HFFc6 (cell line): ENCODE data around the gene TMX2. TPM values are rescaled to one million over a fixed set of nuclear protein-coding genes. Genes with fewer than 3 reads are reported as not detected.
"Not testable (repeated sequence)": the region's sequence is repeated elsewhere in the genome, so short reads cannot be mapped to it uniquely, and the experiment has no call there.

Experiments used
- DNase-seq: peaks from one replicate; pipeline ENCODE4 v3.0.0-alpha.2; 2018
- H3K27ac Mint-ChIP-seq: 2 replicates; pipeline ENCODE4 v1.8.0; 2020; ENCODE audit warnings: mild to moderate bottlenecking, mixed read lengths
- H3K27me3 Mint-ChIP-seq: 2 replicates; pipeline ENCODE4 v1.8.0; 2021; ENCODE audit warnings: mild to moderate bottlenecking, moderate library complexity, mixed read lengths; ENCODE audit not compliant: insufficient read depth
- H3K36me3 Mint-ChIP-seq: 2 replicates; pipeline ENCODE4 v1.8.0; 2021; ENCODE audit warnings: low read depth, mixed read lengths
- H3K4me1 Mint-ChIP-seq: 2 replicates; pipeline ENCODE4 v1.8.0; 2020; ENCODE audit warnings: low read depth, mixed read lengths
- H3K4me3 Mint-ChIP-seq: 2 replicates; pipeline ENCODE4 v1.8.0; 2020; ENCODE audit warnings: mild to moderate bottlenecking, moderate library complexity, mixed read lengths
- H3K9me3 Mint-ChIP-seq: 2 replicates; pipeline ENCODE4 v1.8.0; 2020; ENCODE audit warnings: mild to moderate bottlenecking, mixed read lengths
- total RNA-seq, 6 experiments: library from RNA; stranded (reverse); fragmentation: NEBNext Ultra II Directional; extraction: Animal tissue kit (Norgen Biotek cat#: 25700); gene quantifications; 2 replicates in 1 of 6; 3 replicates in 5 of 6; pipeline ENCODE4 v1.2.3, GENCODE V29; 2021
- TF ChIP-seq, protein P1 (sequence below): fragments of 200-600 bp; sonication (generic); IDR thresholded peaks from 2 replicates; pipeline ENCODE4 v1.5.0; 2021; ENCODE audit warnings: antibody characterized with exemption, mild to moderate bottlenecking

The TMX2 gene
- total RNA-seq, 6 experiments from 2014 or later = 89.9 to 113 (median 97.2) TPM

DNA sequence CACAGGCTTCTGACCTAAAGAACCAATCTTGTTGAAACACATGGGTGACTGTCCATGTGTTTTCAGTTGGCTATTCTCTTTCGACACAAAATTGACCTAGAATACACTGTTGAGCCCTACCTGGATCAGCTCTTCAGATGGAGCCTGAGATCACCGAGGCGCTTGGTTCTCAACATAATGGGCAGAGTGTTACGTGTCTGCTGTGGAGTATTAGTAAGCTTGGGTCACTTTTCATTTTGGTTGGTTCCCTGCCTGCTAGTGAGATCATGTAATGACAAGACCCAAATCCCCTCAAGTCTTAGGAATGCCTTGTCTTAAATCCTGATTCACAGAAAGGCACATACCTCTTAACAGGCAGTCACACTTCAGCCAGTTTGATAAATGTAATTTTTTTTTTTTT lies 9.1 kb upstream of the TMX2 start:
- Mint-ChIP-seq H3K4me1 (peaks cover 4% of the 10 kb centered on the region), H3K36me3 (peaks cover 29% of the 10 kb centered on the region), H3K27ac (peak overlapping the region; percentile 29; the same call in 1 of the 2 replicates), H3K9me3 (no peaks in the 10 kb centered on the region), H3K4me3 (no peak overlapping the region), H3K27me3 (no peaks in the 10 kb centered on the region; the same call in 1 of the 2 replicates)
- DNase-seq = no peak
- TF ChIP-seq, protein P1, sequence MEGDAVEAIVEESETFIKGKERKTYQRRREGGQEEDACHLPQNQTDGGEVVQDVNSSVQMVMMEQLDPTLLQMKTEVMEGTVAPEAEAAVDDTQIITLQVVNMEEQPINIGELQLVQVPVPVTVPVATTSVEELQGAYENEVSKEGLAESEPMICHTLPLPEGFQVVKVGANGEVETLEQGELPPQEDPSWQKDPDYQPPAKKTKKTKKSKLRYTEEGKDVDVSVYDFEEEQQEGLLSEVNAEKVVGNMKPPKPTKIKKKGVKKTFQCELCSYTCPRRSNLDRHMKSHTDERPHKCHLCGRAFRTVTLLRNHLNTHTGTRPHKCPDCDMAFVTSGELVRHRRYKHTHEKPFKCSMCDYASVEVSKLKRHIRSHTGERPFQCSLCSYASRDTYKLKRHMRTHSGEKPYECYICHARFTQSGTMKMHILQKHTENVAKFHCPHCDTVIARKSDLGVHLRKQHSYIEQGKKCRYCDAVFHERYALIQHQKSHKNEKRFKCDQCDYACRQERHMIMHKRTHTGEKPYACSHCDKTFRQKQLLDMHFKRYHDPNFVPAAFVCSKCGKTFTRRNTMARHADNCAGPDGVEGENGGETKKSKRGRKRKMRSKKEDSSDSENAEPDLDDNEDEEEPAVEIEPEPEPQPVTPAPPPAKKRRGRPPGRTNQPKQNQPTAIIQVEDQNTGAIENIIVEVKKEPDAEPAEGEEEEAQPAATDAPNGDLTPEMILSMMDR = no peak

DNA sequence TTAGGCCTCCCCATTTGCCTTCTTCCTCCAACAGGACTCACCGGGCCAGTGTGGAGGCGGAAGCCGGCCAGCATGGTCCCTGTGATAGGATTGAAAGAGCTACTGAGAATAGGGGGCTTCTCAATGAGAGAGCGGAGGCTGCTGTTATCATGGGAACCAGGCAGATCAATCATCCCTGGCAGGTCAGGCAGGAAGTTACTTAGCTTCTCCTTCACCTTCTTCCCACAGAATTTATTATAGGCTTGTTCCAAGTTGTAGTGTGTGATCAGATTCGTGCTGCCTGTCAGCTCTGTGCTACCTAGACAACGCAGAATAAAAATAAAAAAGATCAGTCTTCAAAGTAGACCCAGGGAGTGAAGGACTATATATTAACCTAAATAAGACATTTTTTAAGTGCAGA lies 7.5 kb upstream of the TMX2 start:
- Mint-ChIP-seq H3K4me1 (peaks cover 14% of the 10 kb centered on the region), H3K36me3 (peaks cover 26% of the 10 kb centered on the region), H3K27ac (0 out of 2 replicates have a peak overlapping the region, but pooled peaks have one; percentile 12), H3K4me3 (no peak overlapping the region), H3K27me3 (no peaks in the 10 kb centered on the region; the same call in 1 of the 2 replicates), H3K9me3 (no peaks in the 10 kb centered on the region)
- no peak for DNase-seq
- TF ChIP-seq, protein P1 = no peak

DNA sequence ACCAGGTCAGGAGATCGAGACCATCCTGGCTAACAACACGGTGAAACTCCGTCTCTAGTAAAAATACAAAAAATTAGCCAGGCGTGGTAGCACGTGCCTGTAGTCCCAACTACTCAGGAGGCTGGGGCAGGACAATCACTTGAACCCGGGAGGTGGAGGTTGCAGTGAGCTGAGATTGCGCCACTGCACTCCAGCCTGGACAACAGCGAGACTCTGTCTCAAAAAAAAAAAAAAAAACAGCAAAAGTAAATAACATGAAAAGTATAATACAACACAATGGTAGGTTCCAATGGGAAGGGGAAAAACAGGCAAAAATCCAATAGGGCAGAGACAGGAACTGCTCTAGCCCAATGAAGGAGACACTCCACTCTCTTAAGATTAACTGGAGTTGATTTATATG lies 7.0 kb upstream of the TMX2 start:
- H3K36me3 Mint-ChIP-seq = peaks cover 25% of the 10 kb centered on the region
- not testable (repeated sequence) for H3K27ac Mint-ChIP-seq, H3K27me3 Mint-ChIP-seq, DNase-seq, H3K9me3 Mint-ChIP-seq, H3K4me3 Mint-ChIP-seq
- H3K4me1 Mint-ChIP-seq = peaks cover 19% of the 10 kb centered on the region

DNA sequence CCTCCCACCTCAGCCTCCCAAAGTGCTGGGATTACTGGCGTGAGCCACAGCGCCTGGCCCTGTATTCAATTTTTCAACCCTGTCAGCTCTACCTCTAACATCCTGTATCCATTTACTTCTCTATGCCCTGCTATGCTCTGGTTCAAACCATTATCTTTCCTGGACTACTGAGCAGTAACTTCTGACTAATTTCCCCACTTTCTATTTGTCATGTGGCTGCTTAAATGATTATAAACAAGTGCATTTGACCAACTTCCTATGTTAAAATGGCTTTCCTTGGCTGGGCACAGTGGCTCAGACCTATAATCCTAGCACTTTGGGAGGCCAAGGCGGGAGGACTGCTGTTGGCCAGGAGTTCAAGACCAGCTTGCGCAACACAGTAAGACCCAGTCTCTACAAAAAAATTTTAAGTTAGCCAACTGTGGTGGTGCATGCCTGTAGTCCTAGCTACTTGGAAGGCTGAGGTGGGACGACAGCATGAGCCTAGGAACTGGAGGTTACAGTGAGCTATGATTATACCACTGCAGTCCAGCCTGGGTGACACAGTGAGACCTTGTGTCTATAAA lies 2.5 kb upstream of the TMX2 start:
- Mint-ChIP-seq H3K4me1 (peaks cover 41% of the 10 kb centered on the region), H3K9me3 (no peaks in the 10 kb centered on the region), H3K36me3 (peaks cover 16% of the 10 kb centered on the region), H3K27ac (no peak overlapping the region; the same call in 1 of the 2 replicates), H3K27me3 (peaks cover 3% of the 10 kb centered on the region), H3K4me3 (peak overlapping the region; percentile 99; the same call in 1 of the 2 replicates)
- no peak for DNase-seq
- TF ChIP-seq, protein P1 = no peak

DNA sequence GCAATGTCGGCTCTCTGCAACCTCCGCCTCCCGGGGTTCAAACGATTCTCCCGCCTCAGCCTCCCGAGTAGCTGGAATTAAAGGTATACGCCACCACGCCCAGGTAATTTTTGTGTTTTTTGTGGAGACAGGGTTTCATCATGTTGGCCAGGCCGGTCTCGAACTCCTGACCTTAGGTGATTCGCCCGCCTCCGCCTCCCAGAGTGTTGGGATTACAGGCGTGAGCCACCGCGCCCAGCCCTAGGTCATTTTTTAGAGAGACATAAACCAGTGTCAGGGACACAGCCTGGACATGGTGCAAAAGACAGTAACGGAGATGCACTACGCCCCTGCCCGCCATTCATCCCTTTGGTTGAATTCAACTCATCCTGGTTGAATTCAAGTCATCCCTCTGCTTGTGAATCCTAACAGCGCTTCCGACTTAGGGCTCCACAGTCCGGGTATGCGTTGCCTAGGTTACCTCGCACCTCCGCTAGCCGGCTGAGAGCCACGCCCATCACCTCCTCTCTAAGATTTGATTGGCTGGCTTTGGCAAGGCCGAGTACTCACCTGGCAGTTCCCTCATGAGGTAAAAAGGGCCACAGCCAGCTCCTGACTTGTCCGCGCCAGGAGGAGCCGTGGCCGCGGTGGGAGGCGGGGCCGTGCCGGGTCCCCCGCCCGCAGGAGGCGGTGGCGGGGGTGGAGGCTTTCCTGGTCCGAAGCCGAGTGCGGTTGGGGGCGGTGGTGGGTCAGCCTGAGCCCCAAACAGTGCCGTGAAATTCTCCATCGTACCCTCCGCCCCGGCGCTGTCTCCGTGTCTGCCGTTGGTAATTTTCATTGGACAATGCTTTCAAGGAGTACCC lies 758 bp upstream of the TMX2 start, which contains the start of gene MED19:
MED19 (minus strand) TSS at position 802 of the 842 bp plus-strand sequence; CDS start at position 766, 36 bp downstream.
- Mint-ChIP-seq H3K9me3 (no peaks in the 10 kb centered on the region), H3K4me1 (peaks cover 41% of the 10 kb centered on the region), H3K36me3 (peaks cover 14% of the 10 kb centered on the region), H3K4me3 (peak within 1 kb of the TSS; percentile 99), H3K27ac (peak within 1 kb of the TSS; percentile 91), H3K27me3 (peaks cover 3% of the 10 kb centered on the region)
- TF ChIP-seq, protein P1 = no peak
- DNase-seq = peak; percentile 73

DNA sequence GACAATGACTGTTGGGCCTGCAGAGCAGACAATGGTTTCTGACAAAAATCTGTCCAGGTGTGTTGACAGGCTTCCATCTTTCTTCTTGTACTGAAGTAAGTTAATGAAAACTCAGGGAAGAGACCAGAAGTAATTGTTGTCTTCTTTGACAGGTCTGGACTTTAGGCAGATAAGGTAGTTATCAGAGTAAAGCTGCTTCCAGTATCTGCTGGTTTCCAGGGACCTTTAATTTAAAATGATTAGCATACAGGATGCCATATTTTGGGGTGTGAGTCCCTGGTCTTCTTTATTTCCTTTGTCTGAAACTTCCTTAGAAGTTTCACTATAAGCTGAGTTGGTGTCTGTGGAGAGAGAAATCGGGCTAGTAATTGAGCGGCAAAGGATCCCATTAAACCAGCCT lies 1.4 kb downstream of the TMX2 start:
- TF ChIP-seq, protein P1 = no peak
- Mint-ChIP-seq H3K4me1 (peaks cover 32% of the 10 kb centered on the region), H3K9me3 (no peaks in the 10 kb centered on the region), H3K4me3 (peak overlapping the region; percentile 99), H3K36me3 (peaks cover 10% of the 10 kb centered on the region; the same call in 1 of the 2 replicates), H3K27ac (peak overlapping the region; percentile 91; the same call in 1 of the 2 replicates), H3K27me3 (peaks cover 3% of the 10 kb centered on the region)
- DNase-seq = no peak

DNA sequence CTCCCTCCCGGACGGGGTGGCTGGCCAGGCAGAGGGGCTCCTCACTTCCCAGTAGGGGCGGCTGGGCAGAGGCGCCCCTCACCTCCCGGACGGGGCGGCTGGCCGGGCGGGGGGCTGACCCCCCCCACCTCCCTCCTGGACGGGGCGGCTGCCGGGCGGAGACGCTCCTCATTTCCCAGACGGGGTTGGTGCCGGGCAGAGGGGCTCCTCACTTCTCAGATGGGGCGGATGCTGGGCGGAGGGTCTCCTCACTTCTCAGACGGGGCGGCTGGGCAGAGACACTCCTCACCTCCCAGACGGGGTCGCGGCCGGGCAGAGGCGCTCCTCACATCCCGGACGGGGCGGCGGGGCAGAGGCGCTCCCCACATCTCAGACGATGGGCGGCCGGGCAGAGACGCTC lies 4.3 kb downstream of the TMX2 start:
- not testable (repeated sequence) for H3K27me3 Mint-ChIP-seq, H3K27ac Mint-ChIP-seq, H3K9me3 Mint-ChIP-seq, DNase-seq, H3K4me3 Mint-ChIP-seq, H3K36me3 Mint-ChIP-seq
- H3K4me1 Mint-ChIP-seq = peaks cover 14% of the 10 kb centered on the region
